Fibroblast of skin of right quadriceps (primary cell): ENCODE data around the gene SNRNP200.

ENCODE experiments used
- DNase-seq: peaks from one replicate; pipeline ENCODE4 v3.0.0-alpha.2; 2013

Gene SNRNP200

GRCh38 chr2:96248624-96249023 is 56.7 kb downstream of the SNRNP200 start:
- DNase-seq = no peak

- DNase-seq = no peak
Measured at GRCh38 chr2:96247896-96248295, 57.5 kb downstream of the SNRNP200 start.

- DNase-seq = no peak
Measured at GRCh38 chr2:96247009-96247408, 58.3 kb downstream of the SNRNP200 start.

- peak; percentile 23 for DNase-seq
Measured at GRCh38 chr2:96245609-96246390, 59.5 kb downstream of the SNRNP200 start.

- DNase-seq = no peak
Measured at GRCh38 chr2:96243843-96244242, 61.5 kb downstream of the SNRNP200 start.

- peak; percentile 35 for DNase-seq
Measured at GRCh38 chr2:96241900-96242611, 63.3 kb downstream of the SNRNP200 start.

GRCh38 chr2:96241227-96241626 is 64.1 kb downstream of the SNRNP200 start:
- DNase-seq = no peak

- no peak for DNase-seq
Measured at GRCh38 chr2:96240341-96241038, 64.9 kb downstream of the SNRNP200 start.

- DNase-seq = no peak
Measured at GRCh38 chr2:96239745-96240264, 65.5 kb downstream of the SNRNP200 start.

- DNase-seq = no peak
Measured at GRCh38 chr2:96239091-96239490, 66.3 kb downstream of the SNRNP200 start.

GRCh38 chr2:96238266-96238665 is 67.1 kb downstream of the SNRNP200 start:
- no peak for DNase-seq

GRCh38 chr2:96236882-96237281 is 68.5 kb downstream of the SNRNP200 start:
- DNase-seq = no peak

GRCh38 chr2:96233880-96234316 is 71.4 kb downstream of the SNRNP200 start:
- DNase-seq = no peak

- no peak for DNase-seq
Measured at GRCh38 chr2:96233436-96233835, 71.9 kb downstream of the SNRNP200 start.

- no peak for DNase-seq
Measured at GRCh38 chr2:96231316-96231715, 74.0 kb downstream of the SNRNP200 start.

GRCh38 chr2:96225016-96225533 is 80.3 kb downstream of the SNRNP200 start:
- no peak for DNase-seq
